Measurements from ENCODE around the gene STOML1.

DNA sequence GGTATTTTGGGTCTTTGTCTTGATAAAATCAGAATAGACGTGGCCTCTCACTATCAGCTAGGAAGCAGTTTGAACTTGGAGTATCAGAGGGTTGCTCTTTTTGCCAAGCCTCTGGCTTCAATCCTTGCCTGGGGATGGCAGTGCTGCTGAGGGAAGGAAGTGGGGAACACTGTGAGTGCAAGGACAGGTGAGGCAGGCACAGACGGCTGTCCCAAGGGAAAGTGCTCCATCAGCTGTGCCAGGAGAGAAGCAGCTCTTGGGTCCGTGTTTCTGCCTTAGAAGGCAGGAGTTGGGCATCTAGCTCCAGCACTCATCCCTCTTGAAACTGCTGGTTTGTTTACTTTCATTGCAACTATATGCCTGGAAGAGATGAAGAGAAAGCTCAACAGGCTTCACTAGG is 35.6 kb upstream of the STOML1 start:
- TF ChIP-seq POLR2AphosphoS5 (IDR thresholded peaks at IDR 0.05; ENCODE audit: low read depth, low read length) (no peak), TAF1 (IDR thresholded peaks at IDR 0.05; ENCODE audit: borderline replicate concordance, insufficient read depth, low read length) (no peak), SIN3A (IDR thresholded peaks at IDR 0.05; ENCODE audit: borderline replicate concordance, insufficient read depth, low read length) (no peak)
- TF ChIP-seq, protein P1, sequence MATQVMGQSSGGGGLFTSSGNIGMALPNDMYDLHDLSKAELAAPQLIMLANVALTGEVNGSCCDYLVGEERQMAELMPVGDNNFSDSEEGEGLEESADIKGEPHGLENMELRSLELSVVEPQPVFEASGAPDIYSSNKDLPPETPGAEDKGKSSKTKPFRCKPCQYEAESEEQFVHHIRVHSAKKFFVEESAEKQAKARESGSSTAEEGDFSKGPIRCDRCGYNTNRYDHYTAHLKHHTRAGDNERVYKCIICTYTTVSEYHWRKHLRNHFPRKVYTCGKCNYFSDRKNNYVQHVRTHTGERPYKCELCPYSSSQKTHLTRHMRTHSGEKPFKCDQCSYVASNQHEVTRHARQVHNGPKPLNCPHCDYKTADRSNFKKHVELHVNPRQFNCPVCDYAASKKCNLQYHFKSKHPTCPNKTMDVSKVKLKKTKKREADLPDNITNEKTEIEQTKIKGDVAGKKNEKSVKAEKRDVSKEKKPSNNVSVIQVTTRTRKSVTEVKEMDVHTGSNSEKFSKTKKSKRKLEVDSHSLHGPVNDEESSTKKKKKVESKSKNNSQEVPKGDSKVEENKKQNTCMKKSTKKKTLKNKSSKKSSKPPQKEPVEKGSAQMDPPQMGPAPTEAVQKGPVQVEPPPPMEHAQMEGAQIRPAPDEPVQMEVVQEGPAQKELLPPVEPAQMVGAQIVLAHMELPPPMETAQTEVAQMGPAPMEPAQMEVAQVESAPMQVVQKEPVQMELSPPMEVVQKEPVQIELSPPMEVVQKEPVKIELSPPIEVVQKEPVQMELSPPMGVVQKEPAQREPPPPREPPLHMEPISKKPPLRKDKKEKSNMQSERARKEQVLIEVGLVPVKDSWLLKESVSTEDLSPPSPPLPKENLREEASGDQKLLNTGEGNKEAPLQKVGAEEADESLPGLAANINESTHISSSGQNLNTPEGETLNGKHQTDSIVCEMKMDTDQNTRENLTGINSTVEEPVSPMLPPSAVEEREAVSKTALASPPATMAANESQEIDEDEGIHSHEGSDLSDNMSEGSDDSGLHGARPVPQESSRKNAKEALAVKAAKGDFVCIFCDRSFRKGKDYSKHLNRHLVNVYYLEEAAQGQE (IDR thresholded peaks at IDR 0.05; ENCODE audit: insufficient read depth in 1 of 2, low read depth in 2 of 2, low read length in 2 of 2), result no peak

All from PFSK-1 (cell line).